Mesenteric fat pad (tissue), 1 donor: ENCODE data around the gene RIPPLY3. TPM values are rescaled to one million over a fixed set of nuclear protein-coding genes. Genes with fewer than 3 reads are reported as not detected.
"Not testable (repeated sequence)": the region's sequence is repeated elsewhere in the genome, so short reads cannot be mapped to it uniquely, and the experiment has no call there.

Experiments
- DNase-seq: peaks from one replicate; pipeline ENCODE4 v3.0.0-alpha.2; 2020; ENCODE audit warnings: low spot score
- total RNA-seq: library from RNA; stranded (reverse); fragmentation: NEBNext Ultra II Directional; extraction: Animal tissue kit (Norgen Biotek cat#: 25700); gene quantifications from one replicate; pipeline ENCODE4 v1.2.1, GENCODE V29; 2021
- donor health status: DM: yes; HTN: yes; CAD: no.

RIPPLY3 gene
- total RNA-seq, 1 donor from 2014 or later, result not detected

DNA sequence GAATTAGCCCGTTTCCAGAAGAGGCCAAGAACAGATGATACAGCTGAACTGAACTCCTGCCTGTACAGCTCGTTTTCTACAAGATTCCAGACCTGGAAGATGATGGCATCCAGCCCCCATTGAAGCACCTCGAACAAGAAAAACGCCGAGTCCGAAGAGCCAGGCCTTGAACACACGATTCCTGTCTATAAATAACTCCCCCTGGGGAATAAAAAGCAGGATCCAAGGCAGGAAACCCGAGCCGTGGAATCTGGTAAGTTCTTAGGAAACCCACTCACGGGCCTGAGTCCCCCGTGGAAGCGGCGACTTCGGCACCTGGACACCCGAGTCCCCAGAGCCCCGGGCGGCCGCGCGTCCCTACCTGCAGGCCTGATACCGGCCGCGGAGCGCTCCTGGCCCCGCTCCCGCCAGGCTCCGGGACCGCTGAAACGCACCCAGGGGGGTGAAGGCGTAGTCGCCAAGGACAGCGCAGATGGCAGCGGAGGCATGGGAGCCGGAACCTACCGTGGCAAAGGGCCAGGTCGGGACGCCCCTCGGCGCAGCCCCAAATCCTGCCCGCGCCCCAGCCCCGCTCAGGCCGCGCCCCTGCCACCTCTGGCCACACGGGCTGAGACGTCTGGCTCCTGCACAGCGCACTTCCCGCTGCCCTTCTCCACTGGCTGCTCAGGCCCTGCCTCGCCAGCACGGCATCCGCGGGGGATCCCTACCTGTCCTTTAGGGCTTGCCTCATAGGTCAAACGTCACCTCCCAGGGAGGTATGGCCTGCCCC is 26.0 kb upstream of the RIPPLY3 start:
- DNase-seq, result no peak

GRCh38 chr21:36981049-36981391 is 25.5 kb upstream of the RIPPLY3 start:
- no peak for DNase-seq

GRCh38 chr21:36981977-36982700 is 24.4 kb upstream of the RIPPLY3 start:
- DNase-seq, result no peak

DNA sequence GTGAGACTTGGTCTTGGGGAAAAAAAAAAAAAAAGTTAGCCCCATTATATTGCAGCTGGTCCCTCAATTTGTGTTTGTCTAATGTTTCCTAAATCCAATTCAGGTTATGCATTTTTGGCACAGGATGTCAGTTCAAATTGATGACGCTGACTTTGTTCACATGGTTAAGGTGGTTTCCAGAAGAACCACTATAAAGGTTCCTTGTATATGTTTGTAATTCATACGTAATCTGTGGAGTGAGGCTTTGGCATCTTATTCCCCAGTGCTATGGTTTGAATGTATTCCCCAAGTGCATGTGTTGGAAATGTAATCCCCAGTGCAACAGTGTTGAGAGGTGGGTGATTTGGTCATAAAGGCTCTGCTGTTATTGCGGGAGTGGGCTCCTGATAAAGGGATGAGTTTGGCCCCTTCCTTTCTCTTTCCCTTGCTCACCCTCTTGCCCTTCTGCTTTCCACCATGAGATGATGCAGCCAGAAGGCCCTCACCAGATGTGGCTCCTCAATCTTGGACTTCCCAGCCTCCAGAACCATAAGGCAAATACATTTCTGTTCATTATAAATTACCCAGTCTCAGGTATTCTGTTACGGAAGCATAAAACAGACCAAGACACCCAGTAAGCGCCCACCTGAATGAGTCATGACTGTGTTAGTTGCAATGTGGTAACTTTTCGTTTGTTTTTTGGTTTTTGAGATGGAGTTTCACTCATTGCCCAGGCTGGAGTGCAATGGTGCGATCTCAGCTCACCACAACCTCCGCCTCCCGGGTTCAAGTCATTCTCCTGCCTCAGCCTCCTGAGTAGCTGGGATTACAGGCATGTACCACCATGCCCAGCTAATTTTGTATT is 20.5 kb upstream of the RIPPLY3 start:
- DNase-seq, result no peak

- DNase-seq, result no peak
These were observed 18.7 kb upstream of the RIPPLY3 start for GRCh38 chr21:36987845-36988244.

GRCh38 chr21:36988536-36988935 is 18.0 kb upstream of the RIPPLY3 start:
- no peak for DNase-seq

DNA sequence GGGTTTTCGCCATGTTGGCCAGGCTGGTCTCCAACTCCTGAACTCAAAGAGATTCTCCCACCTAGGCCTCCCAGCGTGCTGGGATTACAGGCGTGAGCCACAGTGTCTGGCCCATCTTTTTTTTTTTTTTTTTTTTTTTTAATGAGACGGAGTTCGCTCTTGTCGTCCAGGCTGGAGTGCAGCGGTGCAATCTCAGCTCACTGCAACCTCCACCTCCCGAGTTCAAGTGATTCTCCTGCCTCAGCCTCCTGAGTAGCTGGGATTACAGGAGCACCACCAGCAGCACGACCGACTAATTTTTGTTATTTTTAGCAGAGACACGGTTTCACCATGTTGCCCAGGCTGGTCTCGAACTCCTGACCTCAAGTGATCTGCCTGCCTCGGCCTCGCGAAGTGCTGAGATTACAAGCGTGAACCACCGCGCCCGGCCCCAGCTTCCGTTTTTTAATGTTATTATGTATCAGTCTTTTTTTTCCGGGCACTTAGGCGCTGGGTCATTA is 17.3 kb upstream of the RIPPLY3 start:
- not testable (repeated sequence) for DNase-seq

DNA sequence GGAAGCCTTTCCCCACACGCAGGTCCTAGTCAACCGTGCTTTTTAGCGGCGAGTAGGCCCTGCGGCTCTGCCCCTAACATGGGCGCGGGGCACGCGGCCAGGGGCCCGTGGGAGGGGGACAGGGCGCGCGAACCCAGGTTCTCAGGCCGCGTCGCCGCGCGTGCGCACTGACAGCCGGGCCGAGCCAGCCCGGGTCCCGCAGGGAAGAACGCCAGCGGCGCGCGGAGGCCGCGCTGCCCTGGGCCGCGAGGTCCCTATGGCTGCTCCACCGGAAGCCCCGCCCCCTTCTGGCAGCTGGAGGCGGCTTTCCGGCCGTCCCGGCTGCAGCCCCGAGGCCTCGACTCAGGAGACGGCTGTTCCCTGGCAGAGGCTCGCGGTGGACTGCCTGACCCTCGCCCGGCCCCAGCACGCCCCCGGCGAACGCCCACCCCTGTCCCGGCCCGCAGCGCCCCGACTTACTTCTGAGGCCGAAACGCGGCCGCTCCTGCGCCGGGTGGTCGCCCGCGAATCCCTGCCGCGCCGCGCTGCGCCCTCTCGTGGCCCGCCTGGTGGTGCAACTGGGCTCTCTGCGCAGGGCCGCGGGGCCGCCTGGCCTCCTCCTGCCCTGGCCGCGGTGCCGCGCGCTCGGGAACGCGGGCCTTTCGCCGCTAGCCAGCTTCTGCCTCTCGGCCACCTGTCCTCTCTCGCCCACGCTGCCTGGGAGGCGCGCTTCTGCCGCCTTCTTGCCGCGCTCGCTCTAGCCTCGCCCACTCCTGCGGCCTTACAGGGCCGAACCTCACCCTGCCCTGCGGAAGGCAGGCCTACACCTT is 16.6 kb upstream of the RIPPLY3 start:
- peak; percentile 97 for DNase-seq

- DNase-seq, result no peak
These were observed 15.8 kb upstream of the RIPPLY3 start for GRCh38 chr21:36990508-36991205.

DNA sequence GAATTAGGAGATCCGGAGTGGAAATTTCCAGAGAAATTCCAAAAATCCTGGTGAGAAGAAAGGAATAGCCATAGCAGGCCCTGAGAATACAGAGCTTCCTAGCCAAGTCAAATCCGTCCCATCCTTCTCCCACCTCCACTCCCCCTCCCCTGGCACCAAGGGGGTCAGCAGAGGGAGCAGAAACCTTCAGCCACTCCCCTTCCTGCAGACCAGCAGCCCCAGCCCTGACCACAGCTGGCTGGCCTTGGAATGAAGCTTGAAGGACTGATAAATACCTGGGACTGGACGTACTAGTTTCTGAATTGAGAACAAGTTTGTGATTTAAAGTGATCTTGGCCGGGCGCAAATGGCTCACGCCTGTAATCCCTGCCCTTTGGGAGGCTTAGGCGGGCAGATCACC is 13.8 kb upstream of the RIPPLY3 start:
- peak; percentile 67 for DNase-seq

DNA sequence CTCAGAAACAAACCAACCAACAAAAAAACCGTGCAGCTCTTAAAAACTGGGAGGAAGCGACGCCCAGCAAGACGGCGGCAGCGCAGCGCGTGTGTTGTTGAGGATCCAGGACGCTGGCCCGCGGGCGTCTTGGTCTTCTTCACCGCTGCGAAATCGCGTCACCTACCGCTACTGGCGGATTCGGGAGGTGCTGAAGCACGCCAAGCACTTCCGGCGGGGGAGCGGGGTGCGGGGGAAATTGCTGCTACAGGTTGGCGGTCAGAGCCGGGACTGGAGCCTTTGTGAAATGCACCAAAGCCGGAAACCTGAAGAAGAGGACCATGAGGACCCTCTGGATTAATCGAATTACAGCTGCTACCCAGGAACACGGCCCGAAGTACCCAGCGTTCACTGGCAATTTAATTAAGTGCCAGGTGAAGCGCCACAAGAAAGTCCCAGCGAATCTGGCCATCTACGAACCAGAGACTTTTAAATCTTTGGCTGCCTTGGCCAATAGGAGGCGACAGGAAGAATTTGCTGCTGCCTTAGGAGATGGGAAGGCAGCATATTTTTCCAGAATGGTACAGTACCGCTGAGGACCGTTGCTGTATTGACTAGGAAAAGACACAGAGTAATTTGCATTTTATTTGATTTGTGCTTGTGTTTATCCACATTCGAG is 11.9 kb upstream of the RIPPLY3 start:
- peak; percentile 74 for DNase-seq

DNA sequence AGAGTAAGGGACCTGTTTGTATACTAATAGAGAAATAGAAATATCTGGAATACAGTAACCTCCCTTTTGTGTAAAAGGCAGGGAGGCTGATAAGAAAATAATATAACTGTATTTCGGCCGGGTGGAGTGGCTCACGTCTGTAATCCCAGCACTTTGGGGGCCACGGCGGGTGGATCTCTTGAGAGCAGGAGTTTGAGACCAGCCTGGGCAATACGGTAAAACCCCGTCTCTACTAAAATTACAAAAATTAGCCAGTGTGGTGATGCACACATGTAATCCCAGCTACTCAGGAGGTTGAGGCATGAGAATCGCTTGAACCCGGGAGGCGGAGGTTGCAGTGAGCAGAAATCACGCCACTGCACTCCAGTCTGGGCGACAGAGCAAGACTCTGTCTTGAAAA is 11.2 kb upstream of the RIPPLY3 start:
- peak; percentile 71 for DNase-seq

GRCh38 chr21:36999131-36999898 is 7.2 kb upstream of the RIPPLY3 start:
- DNase-seq, result peak; percentile 67

- DNase-seq, result no peak
These were observed 6.1 kb upstream of the RIPPLY3 start for GRCh38 chr21:37000381-37000780.

GRCh38 chr21:37001441-37001840 is 5.1 kb upstream of the RIPPLY3 start:
- DNase-seq, result no peak

GRCh38 chr21:37002851-37003250 is 3.7 kb upstream of the RIPPLY3 start:
- DNase-seq, result peak; percentile 71

DNA sequence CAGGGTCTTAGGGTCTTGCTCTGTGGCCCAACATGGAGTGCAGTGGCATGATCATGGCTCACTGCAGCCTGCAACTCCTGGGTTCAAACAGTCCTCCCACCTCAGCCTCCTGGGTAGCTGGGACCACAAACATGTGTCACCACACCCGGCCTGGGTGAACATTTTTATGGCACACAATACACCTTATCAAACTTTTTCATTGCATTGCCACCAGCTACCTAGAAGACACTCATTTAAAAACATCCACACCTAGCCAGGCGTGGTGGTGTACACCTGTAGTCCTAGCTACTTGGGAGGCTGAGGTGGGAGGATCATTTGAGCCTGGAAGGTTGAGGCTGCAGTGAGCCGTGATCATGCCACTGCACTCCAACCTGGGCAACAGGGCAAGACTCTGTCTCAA is 2.6 kb upstream of the RIPPLY3 start:
- DNase-seq, result not testable (repeated sequence)

- peak; percentile 84 for DNase-seq
These were observed 685 bp upstream of the RIPPLY3 start for GRCh38 chr21:37005548-37006485.
